ENCODE results near the gene GPC6.

Gene GPC6

DNA sequence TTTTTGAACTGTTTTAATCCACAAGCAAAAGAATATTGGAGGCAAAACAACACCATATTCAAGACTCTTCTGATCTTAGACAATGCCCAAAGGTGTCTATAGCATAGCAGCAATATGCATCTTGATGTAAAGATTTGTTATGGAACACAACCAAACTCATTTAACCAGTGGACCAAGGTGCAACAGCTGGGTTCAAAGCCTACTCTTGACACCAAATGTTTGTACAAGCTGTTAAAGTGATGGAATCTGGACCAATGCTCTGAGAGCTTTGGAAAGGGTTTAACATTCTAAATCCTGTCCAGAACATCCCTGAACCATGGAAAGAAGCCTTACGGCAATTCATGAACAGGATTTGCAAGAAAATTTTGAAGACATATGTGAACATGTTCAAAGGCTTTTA lies 520.0 kb downstream of the GPC6 start:
- no peak for DNase-seq (ENCODE audit: extremely low read depth, low read depth)
- no peak overlapping the region for H3K4me3 ChIP-seq (replicated peaks; ENCODE audit: low read depth, low read length)
- TF ChIP-seq, protein P1, sequence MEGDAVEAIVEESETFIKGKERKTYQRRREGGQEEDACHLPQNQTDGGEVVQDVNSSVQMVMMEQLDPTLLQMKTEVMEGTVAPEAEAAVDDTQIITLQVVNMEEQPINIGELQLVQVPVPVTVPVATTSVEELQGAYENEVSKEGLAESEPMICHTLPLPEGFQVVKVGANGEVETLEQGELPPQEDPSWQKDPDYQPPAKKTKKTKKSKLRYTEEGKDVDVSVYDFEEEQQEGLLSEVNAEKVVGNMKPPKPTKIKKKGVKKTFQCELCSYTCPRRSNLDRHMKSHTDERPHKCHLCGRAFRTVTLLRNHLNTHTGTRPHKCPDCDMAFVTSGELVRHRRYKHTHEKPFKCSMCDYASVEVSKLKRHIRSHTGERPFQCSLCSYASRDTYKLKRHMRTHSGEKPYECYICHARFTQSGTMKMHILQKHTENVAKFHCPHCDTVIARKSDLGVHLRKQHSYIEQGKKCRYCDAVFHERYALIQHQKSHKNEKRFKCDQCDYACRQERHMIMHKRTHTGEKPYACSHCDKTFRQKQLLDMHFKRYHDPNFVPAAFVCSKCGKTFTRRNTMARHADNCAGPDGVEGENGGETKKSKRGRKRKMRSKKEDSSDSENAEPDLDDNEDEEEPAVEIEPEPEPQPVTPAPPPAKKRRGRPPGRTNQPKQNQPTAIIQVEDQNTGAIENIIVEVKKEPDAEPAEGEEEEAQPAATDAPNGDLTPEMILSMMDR (IDR thresholded peaks at IDR 0.05; ENCODE audit: low read depth, low read length, missing control alignments): no peak

DNA sequence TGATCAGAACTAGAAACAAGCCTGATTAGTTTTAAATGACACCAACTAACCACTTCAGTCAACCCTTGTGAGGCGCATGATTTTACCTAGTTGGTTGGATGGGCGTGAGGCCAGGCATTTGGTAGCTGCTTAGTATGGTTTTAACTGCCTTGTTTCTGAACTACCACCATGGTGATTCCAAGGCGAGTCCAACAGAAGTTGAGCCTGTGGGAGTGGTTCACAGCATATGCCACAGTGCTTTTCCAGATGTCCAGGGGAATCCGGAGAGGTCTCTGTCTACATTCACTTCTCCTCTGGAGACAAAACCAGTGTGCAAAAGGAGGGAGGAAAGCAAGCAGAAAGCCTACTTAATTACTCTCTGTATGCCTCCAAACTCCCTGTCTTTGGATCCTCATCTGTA lies 524.1 kb downstream of the GPC6 start:
- TF ChIP-seq, protein P1 (IDR thresholded peaks at IDR 0.05; ENCODE audit: low read depth, low read length, missing control alignments): no peak
- H3K4me3 ChIP-seq (replicated peaks; ENCODE audit: low read depth, low read length): no peak overlapping the region
- no peak for DNase-seq (ENCODE audit: extremely low read depth, low read depth)

DNA sequence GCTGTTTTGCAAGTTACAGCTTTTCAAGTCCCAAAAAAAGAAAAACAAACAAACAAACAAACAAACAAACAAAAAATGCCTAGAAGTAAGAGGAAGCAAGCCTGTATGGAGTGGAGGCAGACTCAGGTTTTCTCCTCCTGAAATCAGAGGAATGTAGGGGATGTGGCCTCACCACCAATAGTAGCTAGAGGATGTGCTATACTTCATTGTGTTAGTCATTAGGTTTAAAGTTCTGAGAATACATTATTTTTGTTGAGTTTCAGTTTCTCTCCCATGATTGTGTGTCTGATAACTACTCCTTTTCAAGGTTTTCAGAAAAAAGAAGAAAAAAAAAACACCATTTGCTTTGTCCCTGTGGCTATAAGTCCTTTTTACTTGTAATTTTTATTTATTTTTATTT lies 524.5 kb downstream of the GPC6 start:
- no peak overlapping the region for H3K4me3 ChIP-seq (replicated peaks; ENCODE audit: low read depth, low read length)
- TF ChIP-seq, protein P1 (IDR thresholded peaks at IDR 0.05; ENCODE audit: low read depth, low read length, missing control alignments): no peak
- no peak for DNase-seq (ENCODE audit: extremely low read depth, low read depth)

DNA sequence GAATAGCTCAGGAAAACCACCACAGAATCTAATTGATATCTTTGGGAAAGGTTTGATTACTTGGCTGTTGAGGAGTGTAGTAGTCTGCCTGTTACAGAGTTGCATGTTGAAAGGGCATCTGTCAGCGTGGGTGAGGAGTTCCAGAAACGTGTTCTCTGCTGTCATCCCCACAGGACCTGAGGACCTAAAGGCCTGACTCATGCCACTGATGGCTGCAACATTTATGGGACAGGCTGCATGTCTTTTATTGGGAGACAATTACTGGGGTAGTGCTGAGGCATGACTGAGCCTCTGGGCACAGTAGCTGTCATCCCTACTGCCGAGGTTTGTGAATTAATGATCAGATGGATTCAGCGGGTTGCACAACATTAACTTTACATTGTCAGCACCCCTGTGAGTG lies 525.9 kb downstream of the GPC6 start:
- DNase-seq (ENCODE audit: extremely low read depth, low read depth): no peak
- TF ChIP-seq, protein P1 (IDR thresholded peaks at IDR 0.05; ENCODE audit: low read depth, low read length, missing control alignments): no peak
- H3K4me3 ChIP-seq (replicated peaks; ENCODE audit: low read depth, low read length): no peak overlapping the region

DNA sequence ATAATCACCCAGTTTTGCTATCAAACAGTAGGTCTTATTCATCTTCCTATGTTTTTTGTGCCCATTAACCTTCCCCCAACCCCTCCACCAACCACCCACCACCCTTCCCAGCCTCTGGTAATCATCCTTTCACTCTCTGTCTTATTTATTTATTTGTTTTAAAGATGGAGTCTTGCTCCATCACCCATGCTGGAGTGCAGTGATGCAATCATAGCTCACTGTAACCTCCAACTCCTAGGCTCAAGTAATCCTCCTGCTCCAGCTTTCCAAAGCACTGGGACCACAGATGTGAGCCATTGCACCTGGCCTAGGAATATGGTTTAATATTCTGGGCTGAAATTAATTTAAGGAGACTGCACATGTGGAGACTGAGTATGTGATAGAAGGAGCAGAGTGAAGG lies 527.0 kb downstream of the GPC6 start:
- TF ChIP-seq, protein P1 (IDR thresholded peaks at IDR 0.05; ENCODE audit: low read depth, low read length, missing control alignments): no peak
- no peak overlapping the region for H3K4me3 ChIP-seq (replicated peaks; ENCODE audit: low read depth, low read length)
- DNase-seq (ENCODE audit: extremely low read depth, low read depth): no peak

DNA sequence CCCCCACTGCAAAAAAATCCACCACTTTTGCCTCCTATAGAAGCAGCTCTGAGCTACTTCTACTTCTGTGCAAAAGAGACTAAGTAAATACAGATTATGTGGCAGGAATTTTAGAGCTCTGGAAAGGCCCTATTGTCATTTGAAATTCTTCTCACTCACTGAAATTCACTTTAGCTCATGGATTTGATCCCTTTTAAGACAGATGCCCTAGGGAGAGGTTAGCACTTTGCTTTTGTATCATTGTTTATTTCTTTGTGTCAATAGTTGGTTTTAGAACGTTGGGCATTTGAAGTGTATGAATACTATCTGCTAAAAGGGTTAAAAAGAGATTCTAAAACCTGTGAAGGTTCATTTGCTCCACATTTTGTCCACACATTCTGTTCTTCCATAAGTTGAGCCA lies 528.7 kb downstream of the GPC6 start:
- DNase-seq (ENCODE audit: extremely low read depth, low read depth): no peak
- H3K4me3 ChIP-seq (replicated peaks; ENCODE audit: low read depth, low read length): no peak overlapping the region
- TF ChIP-seq, protein P1 (IDR thresholded peaks at IDR 0.05; ENCODE audit: low read depth, low read length, missing control alignments): no peak

DNA sequence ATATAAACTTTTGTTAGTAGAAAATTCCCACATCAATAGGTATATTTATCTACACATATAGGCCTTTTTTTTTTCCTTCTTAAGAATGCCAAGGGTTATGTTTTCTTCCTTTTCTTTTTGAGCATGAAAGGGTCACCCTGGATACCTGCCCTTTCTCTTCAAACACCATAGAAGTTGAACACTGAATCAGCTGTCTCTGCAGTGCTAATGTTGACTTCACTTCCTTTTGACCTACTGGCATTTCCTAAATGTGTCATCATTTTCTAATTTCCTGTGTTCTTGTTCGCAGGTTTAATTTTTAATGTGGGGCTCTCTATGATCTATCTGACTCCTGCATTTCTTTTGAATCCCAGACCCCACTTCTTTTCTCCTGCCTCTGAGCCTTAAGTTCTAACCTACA lies 532.0 kb downstream of the GPC6 start:
- TF ChIP-seq, protein P1 (IDR thresholded peaks at IDR 0.05; ENCODE audit: low read depth, low read length, missing control alignments): no peak
- DNase-seq (ENCODE audit: extremely low read depth, low read depth): peak; percentile 9

More for the DNA sequence above, 532.0 kb downstream of the GPC6 start:
- H3K4me3 ChIP-seq (replicated peaks; ENCODE audit: low read depth, low read length): no peak overlapping the region
